ENCODE measurements around the gene SLC31A1.

GRCh38 chr9:113274474-113275156, 53.3 kb downstream of the SLC31A1 start:
- TF ChIP-seq CTCF (IDR thresholded peaks at IDR 0.05) (peak; percentile 72 to 86 (median 83)), POLR2A (IDR thresholded peaks at IDR 0.05) (no peak)

Data from Peyer's patch (tissue), 4 donors.